ENCODE data around the gene RPL10. TPM values are rescaled to one million over a fixed set of nuclear protein-coding genes. Genes with fewer than 3 reads are reported as not detected.

The RPL10 gene
- total and polyA plus RNA-seq, 9 of the 15 experiments (the other 6 are each of a cell fraction or from before 2014, with no cell fraction given): 3,774 to 7,600 (median 5,014) TPM

DNA sequence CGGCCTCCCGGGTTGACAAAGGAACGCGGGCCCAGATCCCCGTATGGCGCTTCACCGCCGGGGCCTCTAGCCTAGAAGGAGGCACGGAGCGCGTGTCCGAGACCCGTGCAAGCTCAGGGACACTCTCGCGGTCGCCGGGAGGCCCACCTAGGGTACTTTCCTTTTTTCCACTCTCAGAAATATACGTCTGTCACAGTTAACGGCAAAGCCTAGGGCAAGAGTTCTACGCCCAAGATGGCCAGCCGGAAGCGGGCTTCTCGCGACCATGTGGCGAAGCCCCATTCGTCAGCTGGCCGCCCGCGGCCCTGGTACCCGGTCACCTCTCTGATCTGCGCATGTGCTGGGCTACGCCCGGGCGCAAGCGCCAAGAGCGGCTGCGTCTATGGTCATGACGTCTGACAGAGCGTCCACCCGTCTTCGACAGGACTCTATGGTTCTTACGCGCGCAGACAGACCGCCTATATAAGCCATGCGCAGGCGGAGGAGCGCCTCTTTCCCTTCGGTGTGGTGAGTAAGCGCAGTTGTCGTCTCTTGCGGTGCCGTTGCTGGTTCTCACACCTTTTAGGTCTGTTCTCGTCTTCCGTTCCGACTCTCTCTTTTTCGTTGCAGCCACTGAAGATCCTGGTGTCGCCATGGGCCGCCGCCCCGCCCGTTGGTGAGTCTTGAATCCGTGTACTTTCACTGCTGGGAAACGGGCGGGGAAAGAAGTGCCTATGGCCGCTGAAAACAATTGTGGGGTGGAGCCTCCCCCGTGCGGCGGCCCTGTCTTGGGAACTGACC, at the start of gene RPL10 (continued):
- TF ChIP-seq HEY1 (CRISPR knock-in tag; IDR thresholded peaks at IDR 0.05; ENCODE audit: borderline replicate concordance) (no peak), PHTF2 (CRISPR knock-in tag; IDR thresholded peaks at IDR 0.05) (no peak), THAP12 (CRISPR knock-in tag; IDR thresholded peaks at IDR 0.05) (peak; percentile 95), ATF7 (IDR thresholded peaks at IDR 0.05) (peak; percentile 83), PHB2 (IDR thresholded peaks at IDR 0.05; ENCODE audit: low read depth) (no peak), TCFL5 (CRISPR knock-in tag; conservative IDR thresholded peaks at IDR 0.05) (no peak), SNRNP70 (optimal IDR thresholded peaks at IDR 0.05; ENCODE audit: low read depth, low read length) (peak; percentile 44)
- TF ChIP-seq, protein P1, sequence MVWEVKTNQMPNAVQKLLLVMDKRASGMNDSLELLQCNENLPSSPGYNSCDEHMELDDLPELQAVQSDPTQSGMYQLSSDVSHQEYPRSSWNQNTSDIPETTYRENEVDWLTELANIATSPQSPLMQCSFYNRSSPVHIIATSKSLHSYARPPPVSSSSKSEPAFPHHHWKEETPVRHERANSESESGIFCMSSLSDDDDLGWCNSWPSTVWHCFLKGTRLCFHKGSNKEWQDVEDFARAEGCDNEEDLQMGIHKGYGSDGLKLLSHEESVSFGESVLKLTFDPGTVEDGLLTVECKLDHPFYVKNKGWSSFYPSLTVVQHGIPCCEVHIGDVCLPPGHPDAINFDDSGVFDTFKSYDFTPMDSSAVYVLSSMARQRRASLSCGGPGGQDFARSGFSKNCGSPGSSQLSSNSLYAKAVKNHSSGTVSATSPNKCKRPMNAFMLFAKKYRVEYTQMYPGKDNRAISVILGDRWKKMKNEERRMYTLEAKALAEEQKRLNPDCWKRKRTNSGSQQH (CRISPR knock-in tag; IDR thresholded peaks at IDR 0.05): no peak
- TF ChIP-seq, protein P2, sequence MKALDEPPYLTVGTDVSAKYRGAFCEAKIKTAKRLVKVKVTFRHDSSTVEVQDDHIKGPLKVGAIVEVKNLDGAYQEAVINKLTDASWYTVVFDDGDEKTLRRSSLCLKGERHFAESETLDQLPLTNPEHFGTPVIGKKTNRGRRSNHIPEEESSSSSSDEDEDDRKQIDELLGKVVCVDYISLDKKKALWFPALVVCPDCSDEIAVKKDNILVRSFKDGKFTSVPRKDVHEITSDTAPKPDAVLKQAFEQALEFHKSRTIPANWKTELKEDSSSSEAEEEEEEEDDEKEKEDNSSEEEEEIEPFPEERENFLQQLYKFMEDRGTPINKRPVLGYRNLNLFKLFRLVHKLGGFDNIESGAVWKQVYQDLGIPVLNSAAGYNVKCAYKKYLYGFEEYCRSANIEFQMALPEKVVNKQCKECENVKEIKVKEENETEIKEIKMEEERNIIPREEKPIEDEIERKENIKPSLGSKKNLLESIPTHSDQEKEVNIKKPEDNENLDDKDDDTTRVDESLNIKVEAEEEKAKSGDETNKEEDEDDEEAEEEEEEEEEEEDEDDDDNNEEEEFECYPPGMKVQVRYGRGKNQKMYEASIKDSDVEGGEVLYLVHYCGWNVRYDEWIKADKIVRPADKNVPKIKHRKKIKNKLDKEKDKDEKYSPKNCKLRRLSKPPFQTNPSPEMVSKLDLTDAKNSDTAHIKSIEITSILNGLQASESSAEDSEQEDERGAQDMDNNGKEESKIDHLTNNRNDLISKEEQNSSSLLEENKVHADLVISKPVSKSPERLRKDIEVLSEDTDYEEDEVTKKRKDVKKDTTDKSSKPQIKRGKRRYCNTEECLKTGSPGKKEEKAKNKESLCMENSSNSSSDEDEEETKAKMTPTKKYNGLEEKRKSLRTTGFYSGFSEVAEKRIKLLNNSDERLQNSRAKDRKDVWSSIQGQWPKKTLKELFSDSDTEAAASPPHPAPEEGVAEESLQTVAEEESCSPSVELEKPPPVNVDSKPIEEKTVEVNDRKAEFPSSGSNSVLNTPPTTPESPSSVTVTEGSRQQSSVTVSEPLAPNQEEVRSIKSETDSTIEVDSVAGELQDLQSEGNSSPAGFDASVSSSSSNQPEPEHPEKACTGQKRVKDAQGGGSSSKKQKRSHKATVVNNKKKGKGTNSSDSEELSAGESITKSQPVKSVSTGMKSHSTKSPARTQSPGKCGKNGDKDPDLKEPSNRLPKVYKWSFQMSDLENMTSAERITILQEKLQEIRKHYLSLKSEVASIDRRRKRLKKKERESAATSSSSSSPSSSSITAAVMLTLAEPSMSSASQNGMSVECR (CRISPR knock-in tag; IDR thresholded peaks at IDR 0.05): peak; percentile 82
- TF ChIP-seq, protein P3, sequence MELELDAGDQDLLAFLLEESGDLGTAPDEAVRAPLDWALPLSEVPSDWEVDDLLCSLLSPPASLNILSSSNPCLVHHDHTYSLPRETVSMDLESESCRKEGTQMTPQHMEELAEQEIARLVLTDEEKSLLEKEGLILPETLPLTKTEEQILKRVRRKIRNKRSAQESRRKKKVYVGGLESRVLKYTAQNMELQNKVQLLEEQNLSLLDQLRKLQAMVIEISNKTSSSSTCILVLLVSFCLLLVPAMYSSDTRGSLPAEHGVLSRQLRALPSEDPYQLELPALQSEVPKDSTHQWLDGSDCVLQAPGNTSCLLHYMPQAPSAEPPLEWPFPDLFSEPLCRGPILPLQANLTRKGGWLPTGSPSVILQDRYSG (tag; conservative IDR thresholded peaks at IDR 0.05; ENCODE audit: low read depth): peak; percentile 70; the same call in 1 of the 2 replicates
- TF ChIP-seq, protein P4, sequence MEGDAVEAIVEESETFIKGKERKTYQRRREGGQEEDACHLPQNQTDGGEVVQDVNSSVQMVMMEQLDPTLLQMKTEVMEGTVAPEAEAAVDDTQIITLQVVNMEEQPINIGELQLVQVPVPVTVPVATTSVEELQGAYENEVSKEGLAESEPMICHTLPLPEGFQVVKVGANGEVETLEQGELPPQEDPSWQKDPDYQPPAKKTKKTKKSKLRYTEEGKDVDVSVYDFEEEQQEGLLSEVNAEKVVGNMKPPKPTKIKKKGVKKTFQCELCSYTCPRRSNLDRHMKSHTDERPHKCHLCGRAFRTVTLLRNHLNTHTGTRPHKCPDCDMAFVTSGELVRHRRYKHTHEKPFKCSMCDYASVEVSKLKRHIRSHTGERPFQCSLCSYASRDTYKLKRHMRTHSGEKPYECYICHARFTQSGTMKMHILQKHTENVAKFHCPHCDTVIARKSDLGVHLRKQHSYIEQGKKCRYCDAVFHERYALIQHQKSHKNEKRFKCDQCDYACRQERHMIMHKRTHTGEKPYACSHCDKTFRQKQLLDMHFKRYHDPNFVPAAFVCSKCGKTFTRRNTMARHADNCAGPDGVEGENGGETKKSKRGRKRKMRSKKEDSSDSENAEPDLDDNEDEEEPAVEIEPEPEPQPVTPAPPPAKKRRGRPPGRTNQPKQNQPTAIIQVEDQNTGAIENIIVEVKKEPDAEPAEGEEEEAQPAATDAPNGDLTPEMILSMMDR (IDR thresholded peaks at IDR 0.05 in 2 of 3, conservative IDR thresholded peaks at IDR 0.05 in 1 of 3; ENCODE audit: insufficient read depth in 2 of 3, low read depth in 1 of 3, low read length in 3 of 3): 0 out of 6 replicates have a peak, but pooled peaks of 1 of the 3 experiments have one; percentile 19
- TF ChIP-seq, protein P5, sequence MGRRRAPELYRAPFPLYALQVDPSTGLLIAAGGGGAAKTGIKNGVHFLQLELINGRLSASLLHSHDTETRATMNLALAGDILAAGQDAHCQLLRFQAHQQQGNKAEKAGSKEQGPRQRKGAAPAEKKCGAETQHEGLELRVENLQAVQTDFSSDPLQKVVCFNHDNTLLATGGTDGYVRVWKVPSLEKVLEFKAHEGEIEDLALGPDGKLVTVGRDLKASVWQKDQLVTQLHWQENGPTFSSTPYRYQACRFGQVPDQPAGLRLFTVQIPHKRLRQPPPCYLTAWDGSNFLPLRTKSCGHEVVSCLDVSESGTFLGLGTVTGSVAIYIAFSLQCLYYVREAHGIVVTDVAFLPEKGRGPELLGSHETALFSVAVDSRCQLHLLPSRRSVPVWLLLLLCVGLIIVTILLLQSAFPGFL (CRISPR knock-in tag; IDR thresholded peaks at IDR 0.05): no peak; the same call in 1 of the 2 replicates

All from K562 (cell line).